Measurements from ENCODE around the gene FAR2.

FAR2 gene

GRCh38 chr12:29229158-29229505 lies 80.1 kb downstream of the FAR2 start (continued):
- no peak for TF ChIP-seq ZFP37 (tag by site-specific recombination; IDR thresholded peaks at IDR 0.05)
- no peak for TF ChIP-seq ZNF548 (tag by site-specific recombination; IDR thresholded peaks at IDR 0.05)
- TF ChIP-seq ZNF404 (tag by site-specific recombination; IDR thresholded peaks at IDR 0.05) = no peak
- TF ChIP-seq, protein P1, sequence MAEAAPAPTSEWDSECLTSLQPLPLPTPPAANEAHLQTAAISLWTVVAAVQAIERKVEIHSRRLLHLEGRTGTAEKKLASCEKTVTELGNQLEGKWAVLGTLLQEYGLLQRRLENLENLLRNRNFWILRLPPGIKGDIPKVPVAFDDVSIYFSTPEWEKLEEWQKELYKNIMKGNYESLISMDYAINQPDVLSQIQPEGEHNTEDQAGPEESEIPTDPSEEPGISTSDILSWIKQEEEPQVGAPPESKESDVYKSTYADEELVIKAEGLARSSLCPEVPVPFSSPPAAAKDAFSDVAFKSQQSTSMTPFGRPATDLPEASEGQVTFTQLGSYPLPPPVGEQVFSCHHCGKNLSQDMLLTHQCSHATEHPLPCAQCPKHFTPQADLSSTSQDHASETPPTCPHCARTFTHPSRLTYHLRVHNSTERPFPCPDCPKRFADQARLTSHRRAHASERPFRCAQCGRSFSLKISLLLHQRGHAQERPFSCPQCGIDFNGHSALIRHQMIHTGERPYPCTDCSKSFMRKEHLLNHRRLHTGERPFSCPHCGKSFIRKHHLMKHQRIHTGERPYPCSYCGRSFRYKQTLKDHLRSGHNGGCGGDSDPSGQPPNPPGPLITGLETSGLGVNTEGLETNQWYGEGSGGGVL (tag by site-specific recombination; IDR thresholded peaks at IDR 0.05) = no peak
- TF ChIP-seq HIC1 (tag by site-specific recombination; IDR thresholded peaks at IDR 0.05) = no peak
- TF ChIP-seq, protein P2, sequence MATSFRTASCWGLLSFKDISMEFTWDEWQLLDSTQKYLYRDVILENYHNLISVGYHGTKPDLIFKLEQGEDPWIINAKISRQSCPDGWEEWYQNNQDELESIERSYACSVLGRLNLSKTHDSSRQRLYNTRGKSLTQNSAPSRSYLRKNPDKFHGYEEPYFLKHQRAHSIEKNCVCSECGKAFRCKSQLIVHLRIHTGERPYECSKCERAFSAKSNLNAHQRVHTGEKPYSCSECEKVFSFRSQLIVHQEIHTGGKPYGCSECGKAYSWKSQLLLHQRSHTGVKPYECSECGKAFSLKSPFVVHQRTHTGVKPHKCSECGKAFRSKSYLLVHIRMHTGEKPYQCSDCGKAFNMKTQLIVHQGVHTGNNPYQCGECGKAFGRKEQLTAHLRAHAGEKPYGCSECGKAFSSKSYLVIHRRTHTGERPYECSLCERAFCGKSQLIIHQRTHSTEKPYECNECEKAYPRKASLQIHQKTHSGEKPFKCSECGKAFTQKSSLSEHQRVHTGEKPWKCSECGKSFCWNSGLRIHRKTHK (tag by site-specific recombination; IDR thresholded peaks at IDR 0.05) = no peak
- no peak for TF ChIP-seq ZBTB44 (tag by site-specific recombination; IDR thresholded peaks at IDR 0.05)
- no peak for TF ChIP-seq ZNF791 (tag by site-specific recombination; IDR thresholded peaks at IDR 0.05)

- TF ChIP-seq ZNF623 (tag by site-specific recombination; IDR thresholded peaks at IDR 0.05) (no peak), ZNF266 (tag by site-specific recombination; IDR thresholded peaks at IDR 0.05; ENCODE audit: low read depth) (no peak), SP2 (tag by site-specific recombination; IDR thresholded peaks at IDR 0.05) (no peak), ZNF555 (tag by site-specific recombination; conservative IDR thresholded peaks at IDR 0.05) (no peak), ZNF214 (tag by site-specific recombination; IDR thresholded peaks at IDR 0.05; ENCODE audit: borderline replicate concordance) (no peak), ZNF561 (tag by site-specific recombination; IDR thresholded peaks at IDR 0.05; ENCODE audit: borderline replicate concordance) (no peak), KLF16 (tag by site-specific recombination; IDR thresholded peaks at IDR 0.05) (no peak), ZNF211 (tag by site-specific recombination; IDR thresholded peaks at IDR 0.05; ENCODE audit: low read depth) (no peak)
- TF ChIP-seq, protein P3, sequence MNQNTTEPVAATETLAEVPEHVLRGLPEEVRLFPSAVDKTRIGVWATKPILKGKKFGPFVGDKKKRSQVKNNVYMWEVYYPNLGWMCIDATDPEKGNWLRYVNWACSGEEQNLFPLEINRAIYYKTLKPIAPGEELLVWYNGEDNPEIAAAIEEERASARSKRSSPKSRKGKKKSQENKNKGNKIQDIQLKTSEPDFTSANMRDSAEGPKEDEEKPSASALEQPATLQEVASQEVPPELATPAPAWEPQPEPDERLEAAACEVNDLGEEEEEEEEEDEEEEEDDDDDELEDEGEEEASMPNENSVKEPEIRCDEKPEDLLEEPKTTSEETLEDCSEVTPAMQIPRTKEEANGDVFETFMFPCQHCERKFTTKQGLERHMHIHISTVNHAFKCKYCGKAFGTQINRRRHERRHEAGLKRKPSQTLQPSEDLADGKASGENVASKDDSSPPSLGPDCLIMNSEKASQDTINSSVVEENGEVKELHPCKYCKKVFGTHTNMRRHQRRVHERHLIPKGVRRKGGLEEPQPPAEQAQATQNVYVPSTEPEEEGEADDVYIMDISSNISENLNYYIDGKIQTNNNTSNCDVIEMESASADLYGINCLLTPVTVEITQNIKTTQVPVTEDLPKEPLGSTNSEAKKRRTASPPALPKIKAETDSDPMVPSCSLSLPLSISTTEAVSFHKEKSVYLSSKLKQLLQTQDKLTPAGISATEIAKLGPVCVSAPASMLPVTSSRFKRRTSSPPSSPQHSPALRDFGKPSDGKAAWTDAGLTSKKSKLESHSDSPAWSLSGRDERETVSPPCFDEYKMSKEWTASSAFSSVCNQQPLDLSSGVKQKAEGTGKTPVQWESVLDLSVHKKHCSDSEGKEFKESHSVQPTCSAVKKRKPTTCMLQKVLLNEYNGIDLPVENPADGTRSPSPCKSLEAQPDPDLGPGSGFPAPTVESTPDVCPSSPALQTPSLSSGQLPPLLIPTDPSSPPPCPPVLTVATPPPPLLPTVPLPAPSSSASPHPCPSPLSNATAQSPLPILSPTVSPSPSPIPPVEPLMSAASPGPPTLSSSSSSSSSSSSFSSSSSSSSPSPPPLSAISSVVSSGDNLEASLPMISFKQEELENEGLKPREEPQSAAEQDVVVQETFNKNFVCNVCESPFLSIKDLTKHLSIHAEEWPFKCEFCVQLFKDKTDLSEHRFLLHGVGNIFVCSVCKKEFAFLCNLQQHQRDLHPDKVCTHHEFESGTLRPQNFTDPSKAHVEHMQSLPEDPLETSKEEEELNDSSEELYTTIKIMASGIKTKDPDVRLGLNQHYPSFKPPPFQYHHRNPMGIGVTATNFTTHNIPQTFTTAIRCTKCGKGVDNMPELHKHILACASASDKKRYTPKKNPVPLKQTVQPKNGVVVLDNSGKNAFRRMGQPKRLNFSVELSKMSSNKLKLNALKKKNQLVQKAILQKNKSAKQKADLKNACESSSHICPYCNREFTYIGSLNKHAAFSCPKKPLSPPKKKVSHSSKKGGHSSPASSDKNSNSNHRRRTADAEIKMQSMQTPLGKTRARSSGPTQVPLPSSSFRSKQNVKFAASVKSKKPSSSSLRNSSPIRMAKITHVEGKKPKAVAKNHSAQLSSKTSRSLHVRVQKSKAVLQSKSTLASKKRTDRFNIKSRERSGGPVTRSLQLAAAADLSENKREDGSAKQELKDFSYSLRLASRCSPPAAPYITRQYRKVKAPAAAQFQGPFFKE (tag by site-specific recombination; IDR thresholded peaks at IDR 0.05; ENCODE audit: borderline replicate concordance) = no peak
- Histone ChIP-seq H3K4me1 (ENCODE audit: control insufficient read depth, insufficient read depth, low read length) (no peaks in the 10 kb centered on the region), H3K4me3 (ENCODE audit: low read depth, low read length) (no peak overlapping the region), H3K36me3 (ENCODE audit: control insufficient read depth in 2 of 2, insufficient read depth in 1 of 2, low read length in 2 of 2) (no peaks in the 10 kb centered on the region), H3K27ac (ENCODE audit: extremely low read depth, low read depth, low read length) (no peak overlapping the region), H3K9me3 (ENCODE audit: control insufficient read depth, insufficient read depth, low read depth, low read length) (no peaks in the 10 kb centered on the region)
- ChIA-PET POLR2A (no interaction called here), CTCF (no interaction called here)
Measured at GRCh38 chr12:29229937-29230336, 80.9 kb downstream of the FAR2 start.
